H1 (cell line): ENCODE data around the gene LAMC1. TPM values are rescaled to one million over a fixed set of nuclear protein-coding genes. Genes with fewer than 3 reads are reported as not detected.

Experiments used
- CTCF ChIA-PET: fragments of 300-600 bp; sonication (Branson Sonifier 250); formaldehyde crosslinking; loops from one replicate; lab custom pipeline; 2021; ENCODE audit not compliant: partially characterized antibody; lab: Charles Lee
- POLR2A ChIA-PET: fragments of 300-600 bp; sonication (Branson Sonifier 250); formaldehyde crosslinking; loops from one replicate; lab custom pipeline; 2021; ENCODE audit warnings: inconsistent platforms; ENCODE audit not compliant: partially characterized antibody; lab: Charles Lee
- DNase-seq, 2 experiments: peaks; one replicate each; pipeline versions ENCODE4 v3.0.0 to v3.0.0-alpha.2; 2010 to 2022; ENCODE audit warnings: low spot score in 2 of 2, low read depth in 1 of 2, mixed read lengths in 1 of 2
- FAIRE-seq: peaks from 2 replicates; lab custom pipeline; 2011; peaks lifted over from hg19 to GRCh38; lab: Jason Lieb, UNC
- H2AFZ ChIP-seq: 2 replicates; pipeline ENCODE4 v1.8.1; 2012; ENCODE audit warnings: low read length, inconsistent platforms
- H2AK5ac ChIP-seq: 2 replicates; pipeline ENCODE4 v1.6.1; 2013; ENCODE audit warnings: low read depth, low read length
- H2BK120ac ChIP-seq: replicated peaks from 2 replicates; pipeline ENCODE3; 2013; ENCODE audit warnings: low read depth, low read length, inconsistent platforms
- H2BK12ac ChIP-seq: 2 replicates; pipeline ENCODE4 v1.6.1; 2013; ENCODE audit warnings: low read depth, low read length
- H2BK15ac ChIP-seq: 2 replicates; pipeline ENCODE4 v1.6.1; 2013; ENCODE audit warnings: low read length
- H2BK20ac ChIP-seq: 2 replicates; pipeline ENCODE4 v1.6.1; 2013; ENCODE audit warnings: low read length
- H2BK5ac ChIP-seq: 2 replicates; pipeline ENCODE4 v1.6.1; 2013; ENCODE audit warnings: low read depth, low read length
- H3K14ac ChIP-seq: 2 replicates; pipeline ENCODE4 v1.6.1; 2013; ENCODE audit warnings: inconsistent platforms; ENCODE audit not compliant: insufficient read length
- H3K18ac ChIP-seq: 2 replicates; pipeline ENCODE4 v1.6.1; 2013; ENCODE audit warnings: low read length; ENCODE audit errors: extremely low read depth
- H3K23ac ChIP-seq: 2 replicates; pipeline ENCODE4 v1.6.1; 2013; ENCODE audit warnings: inconsistent platforms; ENCODE audit not compliant: insufficient read length
- H3K23me2 ChIP-seq: 2 replicates; pipeline ENCODE4 v1.6.1; 2013; ENCODE audit warnings: low read depth, low read length
- H3K27ac ChIP-seq: 2 replicates; pipeline ENCODE4 v1.6.1; 2011; ENCODE audit warnings: low read depth, low read length, inconsistent platforms
- H3K27me3 ChIP-seq, 4 experiments: replicated peaks in 1 of 4; 1 replicate in 1 of 4; 2 replicates in 3 of 4; pipeline versions ENCODE4 v1.6.1 to v1.8.1; 2011 to 2013; ENCODE audit warnings: low read length in 3 of 4, mild to moderate bottlenecking in 3 of 4, inconsistent platforms in 2 of 4, mixed read lengths in 2 of 4, moderate library complexity in 1 of 4; ENCODE audit not compliant: control insufficient read depth in 3 of 4, insufficient read depth in 3 of 4; ENCODE audit errors: extremely low read depth in 1 of 4
- H3K36me3 ChIP-seq, 4 experiments: 2 replicates each; pipeline versions ENCODE4 v1.6.1 to v1.8.1; 2011 to 2013; ENCODE audit warnings: mild to moderate bottlenecking in 4 of 4, low read length in 3 of 4, moderate library complexity in 2 of 4, control low read depth in 1 of 4, inconsistent platforms in 1 of 4; ENCODE audit not compliant: insufficient read depth in 4 of 4, control insufficient read depth in 2 of 4
- H3K4ac ChIP-seq: replicated peaks from 2 replicates; pipeline ENCODE3; 2013; ENCODE audit warnings: low read length, low read depth, mixed read lengths, inconsistent platforms; ENCODE audit not compliant: insufficient read length
- H3K4me1 ChIP-seq, 4 experiments: replicated peaks in 1 of 4; 1 replicate in 1 of 4; 2 replicates in 3 of 4; pipeline versions ENCODE4 v1.6.1 to v1.8.1; 2011 to 2013; ENCODE audit warnings: low read length in 3 of 4, inconsistent platforms in 2 of 4, mixed read lengths in 1 of 4; ENCODE audit not compliant: insufficient read depth in 4 of 4, control insufficient read depth in 3 of 4
- H3K4me2 ChIP-seq, 2 experiments: 2 replicates each; pipeline versions ENCODE4 v1.6.1 to v1.8.1; 2011 to 2013; ENCODE audit warnings: low read depth in 2 of 2, low read length in 2 of 2, control low read depth in 1 of 2, inconsistent platforms in 1 of 2, mild to moderate bottlenecking in 1 of 2; ENCODE audit not compliant: insufficient read depth in 1 of 2
- H3K4me3 ChIP-seq, 4 experiments: fragments of 200-600, 300-600 bp in 1 of 4; sonication (generic), shearing (Covaris generic), sonication (Bioruptor Twin) in 1 of 4; 2 replicates each; pipeline versions ENCODE4 v1.5.1 to v1.8.1; 2011 to 2016; ENCODE audit warnings: low read length in 4 of 4, low read depth in 3 of 4, control low read depth in 2 of 4, inconsistent platforms in 2 of 4, mild to moderate bottlenecking in 2 of 4, mixed read lengths in 1 of 4, moderate library complexity in 1 of 4; ENCODE audit not compliant: insufficient read depth in 2 of 4; ENCODE audit errors: extremely low read depth in 1 of 4
- H3K56ac ChIP-seq: replicated peaks from 2 replicates; pipeline ENCODE3; 2013; ENCODE audit warnings: low read depth, mild to moderate bottlenecking, mixed read lengths, low read length, inconsistent platforms; ENCODE audit not compliant: insufficient read length
- H3K79me1 ChIP-seq: 2 replicates; pipeline ENCODE4 v1.6.1; 2013; ENCODE audit warnings: low read depth, low read length, control low read depth
- H3K79me2 ChIP-seq, 2 experiments: 2 replicates each; pipeline versions ENCODE4 v1.6.1 to v1.8.1; 2012 to 2013; ENCODE audit warnings: low read length in 2 of 2, mild to moderate bottlenecking in 2 of 2, inconsistent platforms in 1 of 2; ENCODE audit not compliant: insufficient read depth in 2 of 2, control insufficient read depth in 1 of 2
- H3K9ac ChIP-seq, 4 experiments: replicated peaks in 1 of 4; 1 replicate in 1 of 4; 2 replicates in 3 of 4; pipeline versions ENCODE4 v1.6.1 to v1.8.1; 2011 to 2013; ENCODE audit warnings: low read depth in 3 of 4, low read length in 3 of 4, control low read depth in 2 of 4, mild to moderate bottlenecking in 2 of 4, moderate library complexity in 2 of 4, inconsistent platforms in 1 of 4; ENCODE audit errors: extremely low read depth in 1 of 4
- H3K9me3 ChIP-seq, 2 experiments: 2 replicates each; pipeline versions ENCODE4 v1.6.1 to v1.8.1; 2012 to 2013; ENCODE audit warnings: mild to moderate bottlenecking in 2 of 2, moderate library complexity in 2 of 2, control low read depth in 1 of 2, inconsistent platforms in 1 of 2, low read depth in 1 of 2, low read length in 1 of 2, mixed read lengths in 1 of 2; ENCODE audit not compliant: insufficient read depth in 2 of 2
- H4K20me1 ChIP-seq, 2 experiments: replicated peaks in 1 of 2; 2 replicates each; pipeline versions ENCODE3 to v1.8.1; 2011 to 2013; ENCODE audit warnings: inconsistent platforms in 2 of 2, low read length in 2 of 2, mild to moderate bottlenecking in 1 of 2; ENCODE audit not compliant: insufficient read depth in 2 of 2, control insufficient read depth in 1 of 2
- H4K5ac ChIP-seq: 2 replicates; pipeline ENCODE4 v1.6.1; 2013; ENCODE audit warnings: low read length, low read depth, mixed read lengths, inconsistent platforms; ENCODE audit not compliant: insufficient read length
- H4K8ac ChIP-seq: 2 replicates; pipeline ENCODE4 v1.8.0; 2013; ENCODE audit warnings: mild to moderate bottlenecking, moderate library complexity, low read length, inconsistent platforms; ENCODE audit not compliant: insufficient read depth; ENCODE audit errors: extremely low read depth
- H4K91ac ChIP-seq: replicated peaks from 2 replicates; pipeline ENCODE3; 2013; ENCODE audit warnings: low read length, mixed read lengths, inconsistent platforms; ENCODE audit not compliant: insufficient read length
- EP300 ChIP-seq, 2 experiments: IDR thresholded peaks; 1 replicate in 1 of 2; 2 replicates in 1 of 2; pipeline ENCODE4 v1.6.1; 2011 to 2012; ENCODE audit warnings: low read depth in 2 of 2, low read length in 2 of 2, mild to moderate bottlenecking in 2 of 2, borderline replicate concordance in 1 of 2, inconsistent platforms in 1 of 2, moderate library complexity in 1 of 2
- POU5F1 ChIP-seq: IDR thresholded peaks from 2 replicates; pipeline ENCODE4 v1.6.1; 2011; ENCODE audit warnings: low read depth, mild to moderate bottlenecking, low read length, moderate library complexity
- RFX5 ChIP-seq: IDR thresholded peaks from 2 replicates; pipeline ENCODE4 v1.6.1; 2011; ENCODE audit warnings: low read depth, low read length, improper control_type of control experiment, borderline replicate concordance
- SAP30 ChIP-seq: fragments of 300-600 bp; sonication (generic); IDR thresholded peaks from 2 replicates; pipeline ENCODE4 v1.7.1; 2012; ENCODE audit warnings: low read length, moderate library complexity, mild to moderate bottlenecking, inconsistent platforms; ENCODE audit not compliant: insufficient read depth, insufficient replicate concordance
- TAF1 ChIP-seq: IDR thresholded peaks from 2 replicates; pipeline ENCODE4 v1.6.1; 2011; ENCODE audit warnings: mild to moderate bottlenecking, low read depth, low read length
- TBP ChIP-seq: IDR thresholded peaks from 2 replicates; pipeline ENCODE4 v1.6.1; 2011; ENCODE audit warnings: low read depth, low read length, improper control_type of control experiment
- WGBS, 2 experiments: shearing (Covaris generic) in 1 of 2; methylation state at CpG; one replicate each; pipeline versions ENCODE4 v1.1.6 to v1.1.7; 2013 to 2015; ENCODE audit warnings: low lambda C conversion rate in 2 of 2, mixed read lengths in 2 of 2, inconsistent platforms in 1 of 2, low coverage in 1 of 2, missing lambda C conversion rate in 1 of 2; ENCODE audit not compliant: insufficient replicate concordance in 2 of 2, insufficient coverage in 1 of 2, insufficient read length in 1 of 2; ENCODE audit errors: extremely low coverage in 1 of 2, missing lambda C conversion rate in 1 of 2; 5-methylcytosine and 5-hydroxymethylcytosine counted together
- polyA plus RNA-seq, 7 experiments: library from polyadenylated mRNA; depleted of rRNA in 3 of 7; stranded (reverse) in 5 of 7; unstranded in 2 of 7; fragments of >200 nt in 5 of 7; fragments of 200-250 nt in 2 of 7; gene quantifications; 1 replicate in 5 of 7; 2 replicates in 1 of 7; 4 replicates in 1 of 7; pipeline versions ENCODE4 v1.2.1 to v1.2.3, GENCODE V29; 2011 to 2013; ENCODE audit warnings: missing spikeins in 2 of 7, mixed read lengths in 2 of 7
- total RNA-seq: library from RNA; stranded (reverse); fragmentation: NEBNext Ultra II Directional; extraction: Animal tissue kit (Norgen Biotek cat#: 25700); gene quantifications from 2 replicates; pipeline ENCODE4 v1.2.1, GENCODE V29; 2021

Gene LAMC1
- total and polyA plus RNA-seq, 2 of the 8 experiments (the other 6 are each of a cell fraction or from before 2014, with no cell fraction given): 47.6 to 90.3 TPM

DNA sequence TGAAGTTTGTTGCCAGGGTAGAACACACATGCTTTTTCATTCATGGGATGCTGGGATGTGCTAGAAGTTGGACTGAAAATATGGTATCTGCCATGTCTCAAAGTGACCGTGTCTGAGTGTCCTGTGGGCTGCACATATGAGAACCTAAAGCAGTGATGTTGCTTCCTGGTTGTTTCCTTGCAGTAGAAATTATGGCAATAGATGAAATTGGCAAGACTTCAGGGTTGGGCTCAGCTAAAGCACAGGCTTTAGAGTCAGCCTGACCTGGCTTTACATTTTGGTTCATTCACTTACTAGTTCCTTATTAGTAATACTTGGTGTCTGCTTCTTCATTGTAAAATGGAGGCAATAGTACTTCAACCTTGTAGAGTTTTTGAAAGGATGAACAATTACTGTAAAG is 165.0 kb downstream of the LAMC1 start:
- Histone ChIP-seq H3K4me3 (no peak overlapping the region), H4K8ac (no peak overlapping the region), H3K14ac (no peak overlapping the region), H3K9ac (no peak overlapping the region), H3K9me3 (no peaks in the 10 kb centered on the region), H3K4ac (no peak overlapping the region), H3K79me2 (no peaks in the 10 kb centered on the region), H3K27me3 (no peaks in the 10 kb centered on the region), H3K4me2 (no peak overlapping the region), H4K5ac (no peak overlapping the region), H2BK120ac (no peak overlapping the region), H2BK20ac (no peak overlapping the region), H2BK12ac (no peak overlapping the region), H4K20me1 (no peaks in the 10 kb centered on the region), H3K27ac (no peak overlapping the region), H2AK5ac (no peak overlapping the region), H4K91ac (no peak overlapping the region), H2AFZ (no peak overlapping the region), H3K23ac (no peak overlapping the region), H3K36me3 (no peaks in the 10 kb centered on the region), H2BK5ac (no peak overlapping the region), H3K4me1 (peaks cover 0 to 6% (median 3%) of the 10 kb centered on the region in 4 experiments; a peak in 4 of 7 replicates), H3K56ac (no peak overlapping the region), H3K18ac (no peak overlapping the region), H2BK15ac (no peak overlapping the region), H3K23me2 (peaks cover 2% of the 10 kb centered on the region; the same call in 1 of the 2 replicates), H3K79me1 (no peaks in the 10 kb centered on the region)
- ChIA-PET POLR2A (interaction anchor here (1.0 kb wide), 1 partner anchor 10 kb away, joined by 3 read pairs; no protein-coding TSS in a partner anchor), CTCF (interaction anchor here (0.6 kb wide), 1 partner anchor 16 kb away, joined by 5 read pairs; no protein-coding TSS in a partner anchor)
- FAIRE-seq (no peak), DNase-seq (no peak)
- 91% methylated on average over 1 of the region's 1 CpG; no CpG with 5 or more reads in 1 of the 2 experiments for WGBS, 2 experiments
- TF ChIP-seq TAF1 (no peak), SAP30 (no peak), RFX5 (no peak), TBP (no peak), EP300 (IDR thresholded peaks at IDR 0.05; ENCODE audit: borderline replicate concordance in 1 of 2, low read depth in 2 of 2, low read length in 2 of 2) (no peak), POU5F1 (no peak)
